NCI-H748 (cell line): ENCODE measurements around the gene TRIP10.

Source experiments
- DNase-seq: peaks from one replicate; lab custom pipeline; 2025; ENCODE audit not compliant: unreplicated experiment; lab: John Stamatoyannopoulos, UW

Gene TRIP10

DNA sequence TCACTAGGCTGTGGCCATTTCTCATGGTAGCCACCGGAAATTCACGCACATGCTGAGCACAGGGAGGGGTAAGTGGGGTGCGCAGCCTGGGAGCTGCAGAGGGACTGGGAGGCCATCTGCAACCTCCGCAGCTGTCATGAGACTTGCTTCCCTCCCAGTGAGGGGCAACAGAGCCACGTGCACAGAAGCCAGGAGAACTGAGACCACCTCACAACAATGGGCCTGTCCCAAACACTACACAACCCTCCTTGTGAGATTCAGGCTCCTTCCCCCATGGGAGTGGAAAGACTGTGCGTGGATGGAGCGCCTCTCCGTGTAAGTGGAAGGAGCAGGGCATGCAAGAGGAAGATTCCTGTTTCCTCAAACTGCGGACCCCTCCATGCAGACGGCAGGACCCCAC lies 27.9 kb upstream of the TRIP10 start:
- DNase-seq = no peak

DNA sequence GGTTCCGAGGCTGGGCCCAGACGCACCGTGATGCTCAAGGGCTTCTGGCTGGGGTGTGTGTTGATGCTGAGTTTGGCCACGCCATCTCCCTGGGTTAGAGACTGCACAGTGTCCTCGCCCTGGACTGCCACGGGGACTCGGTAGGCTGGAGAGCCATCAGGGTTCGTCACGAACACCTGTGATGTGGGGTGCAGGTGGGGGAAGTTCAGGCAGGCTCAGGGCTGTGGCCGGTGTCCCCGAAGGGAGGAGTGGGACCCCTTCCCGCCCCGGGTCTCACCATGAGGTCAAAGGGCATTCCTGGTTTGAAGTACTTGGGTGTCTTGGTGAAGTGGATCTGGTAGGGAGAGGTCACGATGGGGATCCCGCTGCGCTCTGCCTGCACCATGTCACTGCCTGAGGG lies 27.2 kb upstream of the TRIP10 start:
- no peak for DNase-seq

DNA sequence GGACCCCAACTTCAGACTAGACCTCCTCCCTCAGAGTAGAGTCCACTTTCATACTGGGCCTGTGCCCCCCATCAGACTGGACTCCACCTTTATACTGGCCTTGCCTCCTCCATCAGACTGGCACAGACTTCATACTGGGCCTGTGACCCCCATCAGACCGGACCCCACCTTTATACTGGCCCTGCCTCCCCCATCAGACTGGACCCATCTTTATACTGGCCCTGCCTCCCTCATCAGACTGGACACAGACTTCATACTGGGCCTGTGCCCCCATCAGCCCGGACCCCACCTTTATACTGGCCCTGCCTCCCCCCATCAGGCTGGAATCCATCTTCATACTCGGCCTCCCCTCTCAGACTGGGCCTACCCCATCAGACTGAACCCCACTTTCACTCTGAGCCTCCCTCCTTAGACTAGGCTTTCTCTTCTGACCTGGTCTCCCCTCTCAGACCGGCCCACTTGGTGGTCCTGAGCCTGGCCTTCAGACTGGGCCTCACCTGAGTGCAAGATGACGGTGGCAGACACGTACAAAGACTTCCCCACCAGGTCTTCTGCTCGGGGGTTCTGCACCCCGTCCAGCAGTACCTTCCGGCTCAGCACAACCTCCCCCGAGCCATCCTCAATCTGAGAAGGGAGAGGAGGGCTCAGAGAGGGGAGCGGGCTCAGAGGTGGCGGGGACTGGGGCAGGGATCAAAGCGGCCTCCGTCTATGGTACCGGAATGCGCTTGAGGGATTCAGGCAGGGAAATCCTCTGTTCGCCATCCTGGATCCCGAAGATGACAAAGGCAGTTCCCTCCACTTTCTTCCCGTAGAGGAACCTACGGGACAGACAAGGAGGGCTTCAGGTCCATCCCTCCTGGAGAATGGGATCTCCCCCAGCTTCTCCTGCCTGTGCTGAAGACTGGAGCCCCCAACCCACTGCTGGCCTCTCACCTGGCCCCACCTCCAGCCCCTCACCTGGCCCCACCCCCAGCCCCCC lies 26.5 kb upstream of the TRIP10 start:
- DNase-seq = no peak

DNA sequence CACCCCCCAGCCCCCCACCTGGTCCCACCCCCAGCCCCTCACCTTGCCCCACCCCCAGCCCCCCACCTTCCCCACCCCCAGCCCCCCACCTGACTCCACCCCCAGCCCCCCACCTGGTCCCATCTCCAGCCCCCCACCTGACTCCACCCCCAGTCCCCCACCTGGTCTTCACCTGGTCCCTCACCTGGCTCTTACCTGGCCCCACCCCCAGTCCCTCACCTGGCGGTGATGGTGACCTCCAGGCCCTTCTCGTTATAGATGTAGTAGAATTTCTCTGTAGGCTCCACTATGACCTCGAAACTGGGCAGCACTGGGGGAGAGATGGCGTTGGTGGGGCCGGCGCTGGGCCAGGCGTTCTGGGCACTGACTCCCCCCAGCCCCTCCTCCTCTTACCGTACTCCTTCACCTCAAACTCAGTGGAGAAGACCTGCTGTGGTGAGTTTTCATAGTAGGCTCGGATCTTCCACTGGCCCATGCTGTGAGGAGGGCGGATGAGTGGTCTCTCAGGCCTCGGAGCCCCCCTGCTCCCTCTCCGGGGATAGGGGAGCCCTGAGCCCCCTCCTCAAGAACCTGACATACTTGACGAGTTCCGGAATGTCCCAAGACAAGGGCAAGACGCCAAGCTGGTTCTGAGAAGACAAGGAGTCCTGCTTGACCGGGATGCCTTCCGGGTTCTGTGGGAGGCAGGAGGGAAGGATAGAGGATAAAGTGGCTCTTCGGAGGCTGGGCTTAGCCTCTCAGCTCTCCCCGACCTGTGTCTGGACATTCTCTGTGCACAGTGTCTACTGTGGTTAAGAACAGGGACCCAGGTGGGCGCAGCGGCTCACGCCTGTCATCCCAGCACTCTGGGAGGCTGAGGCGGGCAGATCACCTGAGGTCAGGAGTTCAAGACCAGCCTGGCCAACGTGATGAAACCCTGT lies 25.4 kb upstream of the TRIP10 start:
- DNase-seq = no peak

DNA sequence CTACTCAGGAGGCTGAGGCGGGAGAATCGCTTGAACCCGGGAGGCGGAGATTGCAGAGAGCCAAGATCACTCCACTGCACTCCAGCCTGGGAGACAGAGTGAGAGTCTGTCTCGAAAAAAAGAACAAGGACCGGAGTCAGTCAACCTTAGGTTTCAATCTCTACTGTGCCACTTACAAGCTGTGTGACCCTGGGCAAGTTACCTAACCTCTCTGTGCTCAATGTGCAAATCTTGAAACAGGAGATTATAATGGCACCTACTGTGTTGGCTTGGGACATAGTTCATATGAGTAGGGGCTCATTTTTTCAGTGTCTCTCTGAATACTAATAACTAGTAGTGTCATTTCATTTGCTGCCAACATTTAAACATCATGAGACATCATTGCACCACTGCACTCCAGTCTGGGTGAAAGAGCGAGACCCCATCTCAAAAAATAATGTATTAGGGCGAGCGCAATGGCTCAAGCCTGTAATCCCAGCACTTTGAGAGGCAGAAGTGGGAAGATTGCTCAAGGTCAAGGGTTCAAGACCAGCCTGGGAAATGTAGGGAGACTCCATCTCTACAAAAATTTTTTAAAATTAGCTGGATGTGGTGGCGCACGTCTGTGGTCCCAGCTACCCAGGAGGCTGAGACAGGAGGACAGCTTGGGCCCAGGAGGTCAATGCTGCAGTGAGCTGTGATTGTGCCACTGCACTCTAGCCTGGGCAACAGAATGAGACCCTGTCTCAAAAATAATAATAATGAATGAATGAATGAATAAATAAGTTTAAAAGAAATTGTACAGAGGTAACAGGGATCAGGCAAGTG lies 24.5 kb upstream of the TRIP10 start:
- DNase-seq = no peak

DNA sequence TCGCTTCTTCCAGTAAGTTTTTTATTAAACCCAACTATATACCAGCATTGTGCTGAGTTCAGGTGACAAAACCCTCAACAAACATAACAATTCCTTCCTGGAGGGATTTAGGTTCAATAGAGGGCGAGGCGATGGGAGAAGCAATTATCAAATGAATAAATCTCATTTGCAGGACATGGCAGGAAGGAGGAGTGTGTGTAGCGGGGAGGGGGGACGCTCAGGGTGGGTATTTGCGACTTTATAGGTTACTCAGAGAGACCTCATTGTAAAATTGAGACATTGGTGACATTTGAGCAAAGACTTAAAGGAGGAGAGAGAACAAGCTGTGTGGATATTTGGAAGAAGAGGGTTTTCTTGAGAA lies 22.9 kb upstream of the TRIP10 start:
- no peak for DNase-seq

DNA sequence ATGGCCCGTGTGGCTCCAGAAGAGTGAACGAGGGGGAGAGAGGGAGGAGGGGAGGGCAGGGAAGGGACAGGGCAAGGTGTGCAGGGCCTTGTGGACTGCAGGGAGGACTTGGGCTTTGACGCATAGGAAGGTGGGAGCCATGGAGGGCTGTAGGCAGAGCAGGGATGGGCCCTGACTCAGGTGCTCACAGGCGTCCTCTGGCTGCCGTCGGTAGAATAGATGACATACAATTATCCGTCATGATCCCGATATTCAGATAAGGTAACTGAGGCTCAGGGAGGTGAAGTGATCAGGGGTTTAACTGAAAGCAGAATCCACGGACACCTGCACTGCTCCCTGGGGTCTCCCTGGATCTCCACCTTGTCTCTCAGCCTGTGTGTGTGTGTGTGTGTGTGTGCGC lies 22.4 kb upstream of the TRIP10 start:
- DNase-seq = no peak

DNA sequence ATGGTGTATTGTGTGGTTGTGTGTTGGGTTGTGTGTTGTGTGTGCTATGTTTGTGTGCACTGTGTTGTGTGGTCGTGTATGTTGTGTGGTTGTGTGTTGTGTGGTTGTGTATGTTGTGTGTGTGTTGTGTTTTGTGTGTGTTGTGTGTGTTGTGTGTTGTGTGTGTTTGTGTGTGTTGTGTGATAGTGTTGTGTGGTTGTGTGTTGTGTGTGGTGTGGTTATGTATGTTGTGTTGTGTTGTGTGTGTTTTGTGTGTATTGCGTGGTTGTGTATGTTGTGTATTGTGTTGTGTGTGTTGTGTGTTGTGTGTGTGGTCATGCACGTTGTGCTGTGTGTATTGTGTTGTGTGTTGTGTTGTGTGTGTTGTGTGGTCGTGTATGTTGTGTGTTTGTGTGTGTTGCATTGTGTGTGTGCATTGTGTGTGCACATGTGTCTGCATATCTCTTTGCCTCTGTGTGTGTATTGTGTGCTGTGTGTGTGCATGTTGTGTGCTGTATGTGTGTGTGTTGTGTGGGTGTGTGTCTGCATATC lies 22.0 kb upstream of the TRIP10 start:
- no peak for DNase-seq

DNA sequence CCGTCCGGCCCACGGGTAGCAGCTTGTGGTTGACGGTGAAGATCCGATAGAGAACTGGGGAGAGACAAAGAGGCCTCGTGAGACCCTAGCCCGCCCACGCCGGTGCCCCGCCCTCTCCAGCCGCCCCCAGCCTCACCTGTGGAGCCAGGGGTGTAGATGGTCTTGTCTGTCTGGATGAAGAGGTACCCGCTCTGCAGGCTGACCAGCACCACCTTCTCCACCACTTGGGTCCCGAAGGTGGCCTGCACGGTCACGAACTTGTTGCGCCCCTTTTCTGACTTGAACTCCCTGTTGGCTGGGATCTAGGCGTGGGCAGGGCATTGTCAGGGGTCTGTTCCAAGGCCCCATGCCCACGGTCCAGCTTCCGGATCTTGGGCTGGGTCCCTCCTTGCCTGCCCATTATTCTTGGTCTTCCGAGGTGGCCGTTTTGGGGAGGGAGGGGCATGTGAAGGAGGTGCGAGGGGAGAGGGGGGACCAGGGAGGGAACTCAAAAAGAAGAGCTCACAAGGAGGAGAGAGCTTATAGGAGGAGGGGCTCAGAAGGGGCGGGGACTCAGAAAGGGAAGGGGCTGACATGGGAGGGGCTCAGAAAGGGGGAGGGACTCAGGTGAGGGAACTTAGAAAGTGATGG lies 21.3 kb upstream of the TRIP10 start:
- DNase-seq = no peak

DNA sequence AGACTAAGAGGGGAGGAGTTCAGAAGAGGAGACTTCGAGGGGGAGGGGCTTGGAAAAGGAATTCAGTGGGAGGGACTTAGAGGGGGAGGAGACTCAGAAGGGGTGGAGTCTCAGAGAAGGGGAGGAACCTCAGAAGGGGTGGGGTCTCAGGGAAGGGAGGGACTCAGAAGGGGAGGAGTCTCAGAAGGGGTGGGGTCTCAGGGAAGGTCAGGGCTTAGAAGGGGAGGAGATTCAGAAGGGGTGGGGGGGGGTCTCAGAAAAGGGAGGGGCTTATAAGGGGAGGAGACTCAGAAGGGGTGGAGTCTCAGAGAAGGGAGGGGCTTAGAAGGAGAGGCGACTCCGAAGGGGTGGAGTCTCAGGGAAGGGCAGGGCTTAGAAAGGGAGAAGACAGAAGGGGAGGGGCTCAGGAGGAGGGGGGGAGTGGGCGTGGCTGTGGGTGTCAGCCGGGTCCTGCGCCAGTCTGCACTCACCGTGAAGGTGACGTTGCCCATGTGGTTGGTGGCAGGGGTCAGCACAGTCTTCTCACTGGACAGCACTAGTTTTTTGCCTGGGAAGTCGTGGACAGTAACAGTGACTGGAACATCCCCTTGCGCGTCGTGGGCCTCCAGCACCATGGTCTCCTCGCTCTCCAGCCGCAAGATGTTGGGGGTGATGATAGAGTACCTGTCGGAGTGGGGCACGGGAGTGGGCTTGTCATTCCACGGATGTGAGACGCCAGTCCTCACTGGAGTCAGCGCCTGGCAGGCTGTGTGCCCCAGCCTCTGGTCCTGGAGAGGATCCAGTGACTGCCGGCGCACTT lies 20.5 kb upstream of the TRIP10 start:
- no peak for DNase-seq

DNA sequence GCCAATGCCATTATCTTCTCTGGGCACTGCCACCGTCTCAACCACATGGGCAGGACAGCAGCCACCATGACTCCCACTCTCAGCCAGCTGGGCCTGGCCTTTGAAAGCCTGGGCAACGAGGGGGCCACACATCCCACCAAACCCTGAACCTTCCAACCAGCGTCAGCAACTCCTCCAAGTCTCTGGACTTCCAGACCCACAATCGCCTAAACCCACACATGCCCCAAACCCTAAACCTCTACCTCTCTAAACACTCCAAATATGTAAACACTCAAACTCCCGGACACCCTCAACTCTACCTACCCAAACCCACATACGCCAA lies 20.0 kb upstream of the TRIP10 start:
- no peak for DNase-seq

DNA sequence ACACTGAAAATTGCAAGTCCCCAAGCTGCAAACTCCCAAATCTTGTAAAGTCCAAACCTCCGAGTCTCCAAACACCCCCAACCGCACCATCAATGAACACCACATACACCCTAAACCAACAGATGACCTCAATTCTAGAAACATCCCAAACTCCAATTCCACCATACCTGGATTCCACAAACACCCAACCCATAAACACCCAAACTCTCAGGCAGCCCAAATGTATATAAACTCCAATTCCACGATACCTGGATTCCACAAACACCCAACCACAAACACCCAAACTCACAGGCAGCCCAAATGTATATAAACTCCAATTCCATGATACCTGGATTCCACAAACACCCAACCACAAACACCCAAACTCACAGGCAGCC lies 19.5 kb upstream of the TRIP10 start:
- DNase-seq = no peak

DNA sequence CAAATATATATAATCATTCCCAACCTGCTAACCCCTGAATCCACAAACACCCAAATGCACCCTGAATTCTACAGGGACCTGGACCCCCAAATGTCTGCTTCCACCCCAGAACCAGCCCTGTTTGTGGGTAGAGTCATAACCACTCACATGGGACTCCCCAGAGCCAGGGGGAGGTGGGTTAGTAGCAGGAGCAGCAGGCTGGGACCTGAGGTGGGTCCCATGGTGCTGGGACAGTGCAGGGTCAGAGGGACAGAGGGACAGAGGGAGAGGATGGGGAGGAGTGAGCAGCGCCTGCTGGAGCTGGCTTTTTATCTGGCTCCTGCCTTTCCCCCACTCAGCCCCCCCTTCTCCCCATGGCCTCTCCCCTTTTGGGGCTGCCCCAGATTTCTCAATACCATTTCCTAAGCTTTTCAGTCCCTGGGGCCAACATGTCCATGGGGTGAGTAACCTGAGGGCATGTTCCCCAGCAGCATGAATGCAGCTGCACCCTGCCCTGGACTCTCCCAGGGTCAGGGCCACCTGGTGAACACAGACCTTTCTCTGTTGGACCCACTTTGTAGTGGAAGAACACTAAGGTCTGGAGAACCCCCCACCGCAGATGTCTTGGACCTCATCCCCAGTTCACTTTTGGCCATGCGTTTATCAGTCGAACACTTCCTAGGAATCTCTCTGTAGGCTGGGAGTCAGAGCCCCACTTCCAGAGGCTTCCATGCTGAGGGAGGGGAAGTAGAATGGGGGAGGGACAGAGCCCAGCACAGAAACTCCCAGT lies 18.9 kb upstream of the TRIP10 start, which contains the start of gene C3:
Gene C3 (minus strand): TSS at position 282 of the 769 bp plus-strand sequence. CDS start 61 bp downstream, at position 221.
- no peak for DNase-seq

DNA sequence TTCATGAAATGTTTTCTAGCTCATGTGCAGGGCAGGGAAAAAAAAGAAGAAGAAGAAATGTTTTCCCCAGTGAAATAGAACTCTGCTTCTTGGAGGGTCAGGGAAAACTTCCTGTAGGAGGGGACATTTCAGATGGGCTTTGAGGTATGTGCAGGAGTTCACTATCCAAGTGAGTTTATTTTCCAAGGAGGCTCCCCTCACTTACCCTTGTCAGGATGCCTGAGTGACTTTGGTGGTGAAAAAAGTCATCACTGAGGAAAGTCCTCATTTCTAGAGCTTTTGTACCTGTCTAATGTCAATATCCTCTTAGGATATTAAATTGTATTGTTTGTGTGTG lies 18.4 kb upstream of the TRIP10 start:
- no peak for DNase-seq

DNA sequence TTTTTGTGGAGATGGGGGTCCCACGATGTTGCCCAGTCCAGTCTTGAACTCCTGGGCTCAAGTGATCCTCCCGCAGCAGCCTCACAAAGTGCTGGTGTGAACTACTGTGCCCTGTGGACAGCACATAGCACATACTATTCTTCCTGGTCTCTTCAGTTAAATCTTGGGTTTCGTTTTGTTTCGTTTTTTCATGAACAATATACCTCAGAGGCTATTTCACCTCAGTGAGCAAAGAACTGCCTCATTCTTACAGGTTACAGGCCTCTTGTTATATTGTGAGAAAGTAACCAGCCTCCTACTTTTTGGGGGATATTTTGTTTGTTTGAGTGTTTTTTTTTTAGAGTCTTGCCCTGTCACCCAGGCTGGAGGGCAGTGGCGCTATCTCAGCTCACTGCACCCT lies 17.7 kb upstream of the TRIP10 start:
- DNase-seq = no peak

DNA sequence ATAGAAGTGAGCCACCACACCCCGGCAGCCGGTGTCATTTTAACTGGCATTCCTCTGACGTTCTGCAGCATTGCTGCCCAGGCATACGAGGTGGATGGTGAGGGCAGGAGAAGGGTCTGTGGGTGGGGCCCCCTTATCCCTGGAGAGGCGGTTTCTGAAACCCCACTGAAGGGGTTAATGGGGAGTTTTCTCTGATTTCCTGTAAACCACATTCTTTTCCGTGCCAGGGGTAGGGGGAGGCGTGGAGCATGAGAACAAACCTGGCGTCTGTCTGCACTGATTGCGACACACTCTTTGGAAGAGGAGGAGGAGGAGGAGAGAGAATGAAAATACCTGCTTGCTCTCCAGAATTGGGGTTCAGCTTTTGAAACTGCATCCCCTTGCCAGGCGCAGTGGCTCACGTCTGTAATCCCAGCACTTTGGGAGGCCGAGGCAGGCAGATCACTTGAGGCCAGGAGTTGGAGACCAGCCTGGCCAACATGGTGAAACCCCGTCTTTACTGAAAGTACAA lies 16.3 kb upstream of the TRIP10 start:
- DNase-seq = no peak

DNA sequence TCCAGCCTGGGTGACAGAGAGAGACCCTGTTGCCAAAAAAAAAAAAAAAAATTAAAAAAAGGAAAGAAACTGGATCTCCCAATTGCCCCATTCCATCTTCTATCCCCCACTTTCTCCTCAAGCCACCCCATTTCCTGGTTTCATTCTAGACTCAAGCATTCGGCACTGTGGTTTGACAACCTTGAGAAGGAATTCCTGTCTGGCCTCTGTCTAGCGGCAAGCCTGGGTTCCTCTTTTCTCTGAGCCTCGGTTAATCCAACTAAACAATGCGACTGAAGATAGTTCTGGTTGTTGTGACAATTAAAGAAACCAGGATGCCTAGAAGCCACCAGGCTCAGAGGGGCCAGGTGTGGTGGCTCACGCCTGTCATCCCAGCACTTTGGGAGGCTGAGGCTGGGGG lies 15.7 kb upstream of the TRIP10 start:
- no peak for DNase-seq

DNA sequence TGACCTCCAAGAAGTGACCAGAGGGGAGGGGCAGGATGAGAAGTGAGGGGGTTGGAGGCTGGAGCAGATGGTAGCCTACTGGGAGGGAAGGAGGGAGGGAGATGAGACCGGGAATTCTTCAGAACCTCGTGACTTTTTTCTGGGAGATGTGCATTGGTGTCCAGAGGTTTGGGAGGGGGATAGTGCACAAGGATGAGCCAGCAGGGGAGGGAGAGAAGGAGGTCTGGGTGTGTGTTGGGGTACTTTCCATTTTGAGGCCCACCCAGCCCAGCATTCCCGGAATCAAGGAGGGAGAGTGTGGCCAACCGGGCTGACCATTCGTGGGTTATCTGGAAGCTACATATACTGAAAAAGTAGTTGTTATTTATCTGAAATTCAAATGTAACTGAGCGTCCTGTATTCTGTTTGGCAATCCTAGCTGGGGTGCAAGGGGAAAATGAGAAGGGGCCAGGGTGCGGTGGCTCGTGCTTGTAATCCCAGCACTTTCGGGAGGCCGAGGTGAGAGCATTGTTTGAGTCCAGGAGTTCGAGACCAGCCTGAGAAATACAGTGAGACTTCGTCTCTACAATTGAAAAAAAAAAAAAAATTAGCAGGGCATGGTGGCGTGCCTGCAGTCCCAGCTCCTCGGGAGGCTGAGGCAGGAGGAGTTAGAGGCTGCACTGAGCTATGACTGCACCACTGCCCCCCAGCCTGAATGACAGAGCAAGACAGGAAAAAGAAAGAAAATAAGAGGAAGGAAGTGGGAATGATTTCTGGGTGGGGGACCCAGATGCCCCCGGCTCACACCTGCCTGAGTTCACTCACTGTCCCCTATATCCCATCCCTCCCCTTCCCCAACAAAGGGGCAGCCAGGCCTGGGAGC lies 14.6 kb upstream of the TRIP10 start:
- no peak for DNase-seq
